Breast epithelium (tissue), 3 donors: ENCODE data around the gene FCN3.
A peak's percentile ranks its signal among the peaks of the same experiment; 100 is the strongest.

Experiments
- POLR2A ChIP-seq: fragments of 450-650 bp; IDR thresholded peaks from one replicate; pipeline ENCODE4 v1.6.1; 2016; ENCODE audit warnings: antibody characterized with exemption, mild to moderate bottlenecking, moderate library complexity
- TF ChIP-seq, protein P1 (sequence below), 3 donors: fragments of 450-650 bp; IDR thresholded peaks; one replicate each; pipeline ENCODE4 v1.5.1; 2016 to 2017; ENCODE audit warnings: antibody characterized with exemption in 3 of 3, mild to moderate bottlenecking in 3 of 3, moderate library complexity in 3 of 3

DNA sequence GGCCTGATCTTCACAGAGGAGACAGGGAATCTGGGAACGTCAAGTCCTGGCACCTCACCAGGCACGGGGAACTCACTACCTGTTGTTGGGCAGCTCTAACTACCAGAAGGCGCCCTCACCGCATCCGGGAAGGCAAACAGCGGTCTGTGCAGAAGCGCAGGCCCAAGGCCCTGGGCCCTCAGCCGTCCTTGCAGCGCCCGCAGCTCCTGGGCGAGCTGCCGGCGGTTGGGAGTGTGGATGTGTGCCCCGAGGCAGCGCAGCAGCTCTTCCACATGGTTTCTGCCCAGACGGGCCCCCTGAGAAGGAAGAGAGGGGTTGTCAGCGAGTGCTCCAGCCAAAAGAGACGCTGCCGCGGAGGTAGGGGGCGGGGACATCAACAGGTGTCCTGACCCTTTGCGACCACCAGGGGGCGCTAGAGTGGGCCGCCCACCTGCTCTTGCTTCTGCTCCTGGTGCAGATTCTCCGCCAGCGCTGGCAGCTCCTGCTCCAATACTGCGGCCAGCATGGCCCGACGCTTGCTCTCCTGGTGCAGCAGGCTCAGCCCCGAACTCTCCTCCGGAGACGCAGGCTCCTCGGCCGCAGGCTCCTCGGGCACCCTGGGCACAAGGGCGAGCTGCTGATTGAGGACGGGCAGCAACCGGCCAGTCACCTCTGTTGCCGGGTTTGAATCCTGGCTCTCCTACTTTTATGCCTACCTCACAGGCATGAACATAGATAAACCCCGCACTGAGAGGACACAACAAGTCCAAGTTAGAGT, 17.2 kb downstream of the FCN3 start:
- no peak for TF ChIP-seq POLR2A
- TF ChIP-seq, protein P1, sequence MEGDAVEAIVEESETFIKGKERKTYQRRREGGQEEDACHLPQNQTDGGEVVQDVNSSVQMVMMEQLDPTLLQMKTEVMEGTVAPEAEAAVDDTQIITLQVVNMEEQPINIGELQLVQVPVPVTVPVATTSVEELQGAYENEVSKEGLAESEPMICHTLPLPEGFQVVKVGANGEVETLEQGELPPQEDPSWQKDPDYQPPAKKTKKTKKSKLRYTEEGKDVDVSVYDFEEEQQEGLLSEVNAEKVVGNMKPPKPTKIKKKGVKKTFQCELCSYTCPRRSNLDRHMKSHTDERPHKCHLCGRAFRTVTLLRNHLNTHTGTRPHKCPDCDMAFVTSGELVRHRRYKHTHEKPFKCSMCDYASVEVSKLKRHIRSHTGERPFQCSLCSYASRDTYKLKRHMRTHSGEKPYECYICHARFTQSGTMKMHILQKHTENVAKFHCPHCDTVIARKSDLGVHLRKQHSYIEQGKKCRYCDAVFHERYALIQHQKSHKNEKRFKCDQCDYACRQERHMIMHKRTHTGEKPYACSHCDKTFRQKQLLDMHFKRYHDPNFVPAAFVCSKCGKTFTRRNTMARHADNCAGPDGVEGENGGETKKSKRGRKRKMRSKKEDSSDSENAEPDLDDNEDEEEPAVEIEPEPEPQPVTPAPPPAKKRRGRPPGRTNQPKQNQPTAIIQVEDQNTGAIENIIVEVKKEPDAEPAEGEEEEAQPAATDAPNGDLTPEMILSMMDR (IDR thresholded peaks at IDR 0.05), result peak; percentile 94 to 97 (median 96)
